Effector CD4-positive, alpha-beta T cell (primary cell): ENCODE measurements around the gene FGFR1OP2.
"Not testable (repeated sequence)": the region's sequence is repeated elsewhere in the genome, so short reads cannot be mapped to it uniquely, and the experiment has no call there.

Source experiments
- DNase-seq: peaks from one replicate; pipeline ENCODE4 v3.0.0-alpha.2; 2020

FGFR1OP2 gene

DNA sequence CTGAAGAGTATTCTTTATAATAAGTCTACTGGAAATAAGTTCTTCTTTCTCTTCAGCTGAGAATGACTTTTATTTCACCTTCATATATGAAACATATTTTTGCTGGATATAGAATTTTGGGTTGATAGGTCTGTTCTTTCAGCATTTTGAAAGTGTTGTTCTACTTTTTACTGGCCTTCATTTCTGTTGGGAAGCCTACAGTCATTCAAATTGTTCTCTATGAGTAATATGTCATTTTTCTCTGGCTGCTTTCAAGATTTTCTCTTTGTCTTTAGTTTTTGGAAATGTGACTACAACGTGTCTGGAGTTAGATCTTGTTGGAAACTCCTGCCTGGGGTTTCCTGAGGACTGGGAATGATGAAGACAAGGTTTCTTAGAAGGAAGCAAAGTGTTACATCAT, 10.0 kb downstream of the FGFR1OP2 start:
- DNase-seq, result no peak

DNA sequence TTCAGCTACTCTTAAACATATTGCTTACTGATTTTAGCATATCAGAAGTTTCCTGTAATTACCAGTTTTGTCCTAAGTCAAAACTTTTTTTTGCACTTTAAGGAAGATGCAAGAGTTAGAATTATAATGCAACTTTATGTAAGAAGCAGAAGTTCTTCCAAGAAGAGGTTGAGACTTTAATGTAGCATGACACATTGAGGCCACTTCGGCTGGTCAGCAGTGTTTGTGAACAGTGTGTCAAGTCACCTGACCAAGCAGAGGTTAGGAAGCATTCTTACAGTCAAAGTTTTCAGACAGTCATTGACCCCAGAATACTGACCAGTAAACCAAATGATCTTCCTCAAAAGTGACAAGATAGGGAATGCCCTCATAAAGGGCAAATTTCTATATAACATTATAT, 15.2 kb downstream of the FGFR1OP2 start:
- DNase-seq, result no peak

DNA sequence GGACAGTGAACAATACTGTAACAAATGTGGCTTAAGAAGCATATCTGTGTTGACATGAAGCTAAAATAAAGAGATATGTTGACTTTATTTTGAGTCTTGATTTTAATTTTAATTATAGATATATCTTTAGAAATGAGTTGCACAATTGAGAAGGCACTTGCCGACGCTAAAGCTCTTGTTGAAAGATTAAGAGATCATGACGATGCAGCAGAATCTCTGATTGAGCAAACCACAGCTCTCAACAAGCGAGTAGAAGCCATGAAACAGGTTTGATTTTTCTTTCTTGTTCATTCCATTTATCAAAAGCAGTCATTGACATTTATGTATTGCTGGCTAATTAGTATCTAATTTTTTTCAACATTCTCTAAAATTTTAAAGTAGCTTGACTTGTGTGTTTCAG, 15.8 kb downstream of the FGFR1OP2 start:
- DNase-seq, result no peak

DNA sequence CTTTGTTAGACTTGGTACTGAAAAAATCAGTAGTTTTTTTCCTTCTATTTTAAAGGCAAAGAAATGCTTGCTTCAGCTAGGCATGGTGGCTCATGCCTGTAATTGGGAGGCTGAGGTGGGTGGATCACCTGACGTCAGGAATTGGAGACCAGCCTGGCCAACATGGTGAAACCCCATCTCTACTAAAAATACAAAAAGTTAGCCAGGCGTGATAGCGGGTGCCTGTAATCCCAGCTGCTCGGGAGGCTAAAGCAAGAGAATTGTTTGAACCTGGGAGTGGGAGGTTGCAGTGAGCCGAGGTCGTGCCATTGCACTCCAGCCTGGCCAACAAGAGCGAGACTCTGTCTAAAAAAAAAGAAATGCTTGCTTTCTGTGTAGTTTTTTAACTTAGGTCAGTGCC, 23.1 kb downstream of the FGFR1OP2 start:
- DNase-seq, result not testable (repeated sequence)

DNA sequence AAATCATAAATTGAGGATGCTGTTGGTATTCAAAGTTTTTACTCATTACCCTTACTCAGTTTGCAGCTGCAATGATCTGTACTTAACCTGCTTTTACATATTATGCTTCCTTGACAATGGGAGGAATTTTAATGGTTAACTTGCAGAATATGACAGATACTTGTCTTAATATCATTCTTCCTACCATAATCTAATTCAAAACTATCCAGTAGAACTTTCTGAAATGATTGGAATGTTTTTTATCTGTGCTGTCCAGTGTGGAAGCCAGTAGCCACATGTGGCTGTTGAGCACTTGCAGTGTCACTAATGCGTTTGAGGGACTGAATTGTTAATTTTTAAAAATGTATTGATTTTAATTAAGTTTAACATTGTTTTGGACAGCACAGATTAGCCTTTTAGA, 23.5 kb downstream of the FGFR1OP2 start:
- no peak for DNase-seq

DNA sequence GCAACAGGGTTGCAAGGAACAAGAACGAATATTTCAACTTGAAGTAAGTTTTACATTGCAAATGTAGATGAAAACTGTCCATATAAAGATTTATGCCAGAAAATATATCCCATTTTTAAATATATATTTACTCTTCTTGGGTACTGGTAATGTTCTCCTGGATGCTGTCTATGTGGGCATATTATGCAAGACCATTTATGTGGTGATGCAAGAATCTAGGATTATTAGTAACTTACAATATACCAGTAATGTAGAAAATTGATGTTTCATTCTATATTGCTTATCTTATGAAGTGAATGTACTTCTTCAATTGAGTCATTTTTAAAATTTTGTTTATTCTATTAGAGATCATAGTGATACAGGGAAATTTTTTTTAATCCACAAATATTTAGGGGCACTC, 25.1 kb downstream of the FGFR1OP2 start:
- no peak for DNase-seq

DNA sequence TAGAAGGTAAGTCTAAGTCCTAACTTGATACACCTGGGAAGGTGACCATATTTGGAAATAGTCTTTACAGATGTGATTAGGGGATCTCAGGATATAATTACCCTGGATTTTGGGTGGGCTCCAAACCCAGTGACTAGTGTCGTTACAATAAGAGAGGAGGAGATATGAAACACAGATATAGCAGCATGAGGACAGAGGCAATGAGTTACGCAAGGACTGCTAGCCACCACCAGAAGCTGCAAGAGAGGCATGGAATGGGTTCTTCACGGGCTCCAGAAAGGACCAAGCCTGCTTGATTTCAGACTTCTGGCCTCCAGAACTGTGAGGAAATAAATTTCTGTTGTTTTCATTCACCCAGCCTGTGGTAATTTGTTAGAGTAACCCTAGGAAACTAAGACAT, 28.6 kb downstream of the FGFR1OP2 start:
- no peak for DNase-seq

DNA sequence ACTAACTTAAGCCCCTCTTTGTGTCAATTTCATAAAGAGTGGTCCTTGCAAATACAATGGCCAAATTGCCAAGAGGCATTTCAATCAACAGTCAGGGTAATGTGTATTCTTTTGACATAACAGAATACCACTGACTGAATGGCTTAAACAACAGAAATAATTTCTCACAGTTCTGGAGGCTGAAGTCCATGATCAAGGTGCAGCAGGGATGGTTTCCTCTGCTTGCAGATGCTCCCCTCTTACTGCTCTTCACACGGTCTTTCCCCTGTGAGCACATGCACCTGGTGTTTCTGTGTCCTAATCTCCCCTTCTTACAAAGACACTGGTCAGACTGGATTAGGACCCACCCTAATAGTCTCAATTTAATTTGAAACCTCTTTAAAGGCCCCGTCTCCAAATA, 31.9 kb downstream of the FGFR1OP2 start:
- no peak for DNase-seq

DNA sequence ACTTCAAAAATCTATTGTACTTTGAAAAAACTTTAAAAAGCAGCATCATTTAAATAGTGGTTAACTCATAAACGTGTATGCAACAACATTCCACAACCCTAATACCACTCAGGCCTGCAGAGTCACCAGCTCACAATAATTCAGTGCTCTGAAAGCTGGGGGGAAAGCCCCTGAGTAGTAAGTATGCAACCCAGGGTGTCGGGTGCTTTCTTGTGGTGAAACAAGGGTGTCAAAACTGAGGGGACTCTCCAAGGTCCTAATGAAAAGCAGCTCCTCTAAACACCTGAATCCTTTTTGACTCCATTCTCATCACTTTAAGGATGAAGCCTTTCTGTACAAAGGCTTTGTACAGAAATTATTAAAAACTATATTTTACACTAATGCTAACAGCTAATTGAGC, 33.7 kb downstream of the FGFR1OP2 start:
- DNase-seq, result peak; percentile 51

DNA sequence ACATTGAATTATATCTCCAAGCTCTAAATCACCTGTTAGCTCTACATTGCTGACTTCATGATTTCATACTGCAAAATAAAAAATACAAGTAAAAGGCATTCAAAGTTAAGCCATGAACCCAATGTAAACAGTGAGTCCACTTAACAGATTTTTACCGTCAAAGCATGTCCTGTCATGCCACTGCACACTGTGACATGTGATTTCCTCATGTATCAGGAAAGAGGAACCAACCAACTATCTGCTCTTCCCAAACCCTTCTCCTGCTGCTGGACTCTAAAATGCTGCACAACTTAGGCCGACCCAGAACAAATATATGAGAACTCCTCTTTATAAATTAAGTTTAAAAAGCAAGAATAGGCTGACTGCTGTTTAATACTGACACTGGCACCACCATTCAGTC, 38.4 kb downstream of the FGFR1OP2 start:
- DNase-seq, result no peak

DNA sequence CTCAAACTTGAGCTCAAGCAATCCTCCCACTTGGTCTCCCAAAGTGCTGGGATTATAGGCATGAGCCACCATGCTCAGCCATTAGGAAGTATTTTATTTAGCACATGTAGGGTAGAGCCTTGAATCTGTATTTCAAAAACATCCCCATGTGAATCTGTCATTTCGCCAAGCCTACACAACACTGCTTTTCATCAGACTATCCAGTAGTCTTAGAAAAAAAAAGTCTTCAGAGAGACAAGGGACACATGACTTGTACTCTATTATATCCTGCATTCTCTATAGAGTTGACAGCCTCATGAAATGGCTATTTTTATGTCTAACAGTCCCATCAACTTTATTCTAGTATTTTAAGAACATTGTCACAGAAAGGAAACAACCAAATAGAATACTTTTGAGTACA, 40.5 kb downstream of the FGFR1OP2 start:
- no peak for DNase-seq

DNA sequence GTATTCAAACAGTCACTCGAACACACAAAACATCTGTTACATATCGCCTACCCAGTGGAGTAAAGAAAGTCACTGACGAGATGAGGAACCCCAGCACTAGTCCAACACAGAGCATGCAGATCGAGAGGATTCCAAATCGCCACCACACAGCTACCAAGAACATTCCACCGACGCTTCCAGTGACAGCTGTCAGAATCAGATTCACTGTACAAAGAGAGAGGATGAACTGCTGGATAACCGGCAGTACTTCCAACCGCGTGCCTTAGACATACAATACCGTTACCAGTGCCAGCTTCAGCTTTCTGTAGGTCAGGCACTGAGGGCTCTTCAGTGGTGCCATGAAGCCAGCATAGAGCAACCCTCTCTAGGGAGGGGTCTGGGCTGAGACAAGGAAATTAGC, 41.5 kb downstream of the FGFR1OP2 start:
- no peak for DNase-seq

DNA sequence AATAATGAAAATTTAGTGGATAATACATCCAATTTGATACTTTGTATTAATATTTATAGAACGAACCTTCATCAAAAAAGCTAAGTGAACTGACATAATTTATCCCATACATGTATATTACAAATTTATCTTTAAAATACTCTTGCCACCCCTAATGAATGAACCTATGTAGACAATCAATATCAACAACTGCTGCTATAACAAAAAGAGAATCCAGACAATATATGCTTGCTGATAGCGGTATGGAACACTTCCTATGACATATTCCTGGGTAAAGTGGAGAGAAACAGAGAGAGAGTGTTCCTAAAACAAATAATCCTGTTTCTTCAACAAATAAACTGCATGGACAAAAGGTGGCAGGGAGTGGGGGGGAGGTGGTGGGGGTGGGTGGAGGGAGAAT, 44.6 kb downstream of the FGFR1OP2 start:
- no peak for DNase-seq

DNA sequence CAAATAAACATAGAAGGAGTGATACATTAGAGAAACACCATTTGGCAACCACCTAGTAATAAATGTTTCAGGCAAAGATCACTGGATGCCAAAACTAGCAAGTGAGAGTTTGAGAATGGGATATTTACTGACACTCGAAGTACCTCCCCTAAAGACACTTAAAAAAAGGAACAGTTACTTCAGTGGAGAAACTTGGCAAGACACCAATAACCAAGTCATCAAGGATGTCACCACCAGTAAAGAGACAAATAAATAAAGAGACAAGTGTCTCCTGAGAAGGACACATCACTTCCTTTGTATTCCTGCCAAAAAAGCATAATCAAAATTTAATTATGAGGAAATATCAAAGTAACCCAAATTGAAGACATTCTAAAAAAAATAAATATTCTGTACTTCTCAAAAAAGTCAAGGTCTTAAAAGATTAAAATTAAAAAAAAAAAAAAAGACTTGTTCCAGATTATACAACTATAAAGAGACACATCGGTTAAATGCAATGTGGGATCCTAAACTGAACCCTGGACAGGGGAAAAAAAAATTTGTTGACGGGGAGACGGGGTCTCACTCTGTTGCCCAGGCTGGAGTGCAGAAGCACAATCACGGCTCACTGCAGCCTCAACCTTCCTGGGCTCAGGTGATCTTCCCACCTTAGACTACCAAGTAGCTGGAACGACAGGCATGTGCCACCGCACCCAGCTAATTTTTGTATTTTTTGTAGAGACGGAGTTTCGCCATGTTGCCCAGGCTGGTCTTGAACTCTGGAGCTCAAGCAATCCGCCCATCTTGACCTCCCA, 49.6 kb downstream of the FGFR1OP2 start:
- DNase-seq, result no peak

DNA sequence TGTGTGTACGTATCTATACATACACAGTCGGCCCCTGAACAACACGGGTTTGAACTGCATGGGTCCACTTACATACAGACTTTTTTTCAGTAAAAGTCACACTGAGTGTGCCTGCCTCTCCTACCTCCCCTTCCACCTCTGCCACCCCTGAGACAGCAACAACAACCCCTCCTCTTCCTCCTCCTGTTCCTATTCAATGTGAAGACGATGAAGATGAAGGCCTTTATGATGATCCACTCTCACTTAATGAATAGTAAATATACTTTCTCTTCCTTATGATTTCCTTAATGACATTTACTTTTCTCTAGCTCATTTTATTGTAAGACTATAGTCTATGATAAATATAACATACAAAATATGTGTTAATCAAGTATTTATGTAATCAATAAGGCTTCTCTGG, 50.4 kb downstream of the FGFR1OP2 start:
- no peak for DNase-seq

DNA sequence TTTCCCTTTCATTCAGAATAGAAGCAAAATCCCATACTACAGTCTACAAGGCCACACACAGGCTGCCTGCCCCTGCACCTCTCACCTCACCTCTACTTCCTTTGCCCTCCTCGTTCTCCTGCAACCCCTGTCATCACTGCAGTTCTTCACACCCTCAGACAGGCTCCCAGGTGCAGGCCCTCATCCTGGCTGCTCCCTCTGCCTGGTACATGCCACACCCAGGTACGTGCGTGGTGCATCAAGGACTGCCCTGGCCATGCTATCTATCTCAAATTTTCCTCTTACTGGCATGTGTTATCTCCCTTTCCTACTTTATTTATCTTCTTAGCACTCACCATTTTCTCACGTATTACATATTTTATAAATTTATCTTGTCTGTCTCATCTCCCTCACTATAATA, 51.6 kb downstream of the FGFR1OP2 start:
- DNase-seq, result no peak

DNA sequence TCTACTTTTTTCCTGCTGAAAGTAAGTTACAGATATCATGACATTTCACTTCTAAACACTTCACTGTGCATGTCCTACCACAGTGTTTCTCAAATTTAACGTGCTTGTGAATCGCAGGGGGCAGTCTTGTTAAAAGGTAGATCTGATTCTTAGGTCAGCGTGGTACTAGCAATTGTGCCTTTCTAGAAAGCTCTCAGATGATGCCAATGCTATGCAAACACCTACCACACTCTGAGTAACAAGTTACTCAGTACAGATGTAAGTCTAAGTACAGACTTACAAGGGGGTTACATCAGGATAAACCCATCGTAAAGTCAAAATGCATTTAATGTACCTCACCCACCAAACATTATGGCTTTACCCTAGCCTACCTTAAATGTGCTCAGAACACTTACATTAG, 53.6 kb downstream of the FGFR1OP2 start:
- DNase-seq, result no peak

DNA sequence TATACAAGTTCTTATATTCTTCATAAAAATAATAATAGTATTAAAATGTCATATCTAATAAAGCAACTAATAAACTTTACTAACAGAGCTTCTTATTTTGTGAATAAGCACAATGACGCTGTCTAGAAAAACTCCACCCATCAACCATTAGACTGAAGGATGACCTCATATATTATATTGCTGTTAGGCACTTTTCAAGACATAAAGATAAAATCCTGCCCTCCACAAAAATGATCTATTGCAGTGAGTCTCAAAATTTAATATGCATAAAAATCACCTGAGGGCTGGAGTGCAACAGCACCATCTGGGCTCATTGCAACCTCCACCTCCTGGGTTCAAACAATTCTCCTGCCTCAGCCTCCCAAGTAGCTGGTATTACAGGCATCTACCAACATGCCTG, 55.8 kb downstream of the FGFR1OP2 start:
- DNase-seq, result no peak

DNA sequence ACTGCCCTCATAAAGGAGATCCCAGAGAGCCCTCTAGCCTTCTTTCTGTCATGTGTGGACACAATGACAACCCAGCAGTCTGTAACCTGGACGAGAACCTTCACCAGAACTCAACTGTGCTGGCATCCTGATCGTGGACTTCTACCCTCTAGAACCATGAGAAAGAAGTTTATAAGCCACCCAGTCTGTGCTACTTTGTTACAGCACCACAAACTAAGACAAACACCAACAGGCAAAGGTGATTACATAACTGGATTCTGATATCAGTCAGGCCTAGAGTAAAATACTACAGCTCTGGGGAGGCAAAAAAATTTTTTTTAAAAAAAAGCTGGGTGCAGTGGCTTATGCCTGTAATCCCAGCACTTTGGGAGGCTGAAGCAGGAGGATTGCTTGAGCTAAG, 57.4 kb downstream of the FGFR1OP2 start:
- DNase-seq, result no peak

DNA sequence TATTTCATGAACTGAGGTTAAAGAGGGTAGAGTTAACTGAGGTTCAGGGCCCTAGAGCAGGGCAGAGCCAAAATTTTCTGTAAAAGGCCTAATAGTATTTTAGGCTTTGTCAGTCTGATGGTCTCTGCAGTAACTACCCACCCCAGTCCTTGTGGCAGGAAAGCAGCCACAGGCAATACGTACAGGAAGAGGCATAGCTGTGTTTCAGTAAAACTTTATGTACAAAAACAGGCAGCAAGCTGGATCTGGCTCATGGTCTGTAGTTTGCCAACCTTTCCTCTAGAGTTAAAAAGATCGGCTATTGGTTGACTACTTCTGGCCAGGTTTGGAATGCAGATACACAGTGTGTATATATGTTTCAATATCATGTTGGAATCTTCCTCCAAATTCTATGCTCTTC, 58.7 kb downstream of the FGFR1OP2 start:
- no peak for DNase-seq

DNA sequence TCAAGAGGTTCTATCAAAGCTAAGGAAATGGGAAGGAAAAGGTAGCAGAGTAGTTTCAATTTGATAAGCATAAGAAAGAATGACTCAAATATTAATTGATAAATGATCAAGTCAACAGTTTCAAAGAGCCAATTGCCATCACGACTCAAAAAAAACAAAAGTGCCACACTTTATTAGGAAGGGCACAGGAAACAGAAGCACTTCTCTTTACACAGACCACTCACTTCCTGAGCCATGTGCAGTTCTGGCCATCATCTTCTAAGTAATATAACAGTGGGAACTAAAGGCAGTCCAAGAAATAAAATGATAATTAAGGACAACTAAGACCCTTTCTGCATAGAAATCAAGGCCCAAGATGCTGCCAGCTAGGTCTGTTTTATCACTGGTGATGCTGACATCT, 62.7 kb downstream of the FGFR1OP2 start:
- no peak for DNase-seq

DNA sequence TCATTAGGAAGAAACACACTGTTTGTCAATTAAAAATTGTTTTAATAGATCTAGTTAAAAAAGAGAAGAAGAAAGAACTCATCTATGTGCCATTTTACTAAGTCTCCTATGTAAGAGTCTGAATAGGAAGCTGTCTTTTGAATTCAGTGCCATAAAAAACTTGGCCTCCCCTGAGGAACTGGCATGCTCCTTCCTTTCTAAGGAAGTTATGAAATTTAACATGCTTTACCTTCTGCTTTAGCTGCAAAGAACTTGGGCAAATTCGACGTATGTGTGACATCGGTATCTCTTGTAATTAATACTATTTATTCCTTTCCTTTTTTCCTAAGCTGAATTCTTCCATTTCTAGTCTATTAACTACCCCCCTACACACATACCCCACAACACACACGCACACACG, 63.4 kb downstream of the FGFR1OP2 start:
- no peak for DNase-seq

DNA sequence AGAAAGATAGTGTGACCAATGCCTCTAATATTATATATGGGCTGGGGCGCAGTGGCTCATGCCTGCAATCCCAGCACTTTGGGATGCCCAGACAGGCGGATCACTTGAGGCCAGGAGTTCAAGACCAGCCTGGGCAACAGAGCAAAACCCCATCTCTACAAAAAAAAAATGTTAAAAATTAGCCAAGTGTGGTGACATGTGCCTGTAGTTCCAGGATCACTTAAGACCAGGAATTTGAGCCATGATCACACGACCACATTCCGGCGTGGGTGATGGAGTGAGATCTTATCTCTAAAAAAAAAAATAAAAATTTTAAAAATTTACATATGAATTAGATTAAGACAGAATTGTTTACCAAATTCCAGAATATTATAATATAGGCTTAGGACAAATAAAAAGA, 63.9 kb downstream of the FGFR1OP2 start:
- DNase-seq, result no peak

DNA sequence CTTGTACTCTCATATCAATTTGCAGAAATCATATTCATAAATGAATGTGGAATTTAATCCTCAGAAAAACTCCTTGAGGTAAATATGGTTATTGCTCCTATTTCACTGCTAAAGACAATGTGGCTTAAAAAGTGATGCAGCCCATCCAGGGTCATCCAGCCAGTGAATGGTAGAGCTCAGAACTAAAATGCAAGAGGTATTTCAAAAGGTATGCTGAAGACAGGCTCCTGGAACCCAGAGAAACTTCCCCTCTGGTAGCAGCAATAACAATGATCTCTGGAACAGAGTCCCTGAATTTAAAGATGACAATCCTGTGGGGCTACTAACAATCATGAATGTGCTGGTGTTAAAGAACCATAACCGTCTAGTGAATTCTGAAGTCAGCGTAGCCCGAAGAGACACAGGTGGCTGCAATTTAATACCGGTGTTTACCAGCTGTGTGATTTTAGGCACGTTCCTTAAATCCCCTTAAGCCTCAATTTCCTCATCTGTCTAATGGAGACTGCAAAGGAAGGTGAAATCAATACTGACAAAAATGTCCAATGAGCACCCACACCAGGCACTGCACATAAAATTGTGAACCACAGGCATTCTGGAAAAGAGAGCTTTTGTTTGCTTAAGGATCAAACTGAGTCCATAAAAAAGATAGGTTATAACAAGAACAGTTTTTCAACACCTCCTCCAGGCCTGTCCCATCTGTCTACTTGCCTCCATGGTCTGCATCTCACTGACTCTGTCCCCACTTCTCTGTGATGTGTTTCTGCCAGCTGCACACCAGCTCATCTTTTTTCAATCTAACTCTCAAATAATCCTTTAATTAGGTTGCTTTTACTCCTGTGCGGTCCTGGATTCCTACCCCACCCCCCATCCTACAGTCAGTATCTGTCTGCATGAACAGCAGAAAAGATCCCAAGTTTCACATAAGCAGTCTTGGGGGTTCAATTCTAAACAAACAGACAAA, 65.4 kb downstream of the FGFR1OP2 start:
- DNase-seq, result no peak
